ENCODE data around the gene PCDHA9.

PCDHA9 gene

DNA sequence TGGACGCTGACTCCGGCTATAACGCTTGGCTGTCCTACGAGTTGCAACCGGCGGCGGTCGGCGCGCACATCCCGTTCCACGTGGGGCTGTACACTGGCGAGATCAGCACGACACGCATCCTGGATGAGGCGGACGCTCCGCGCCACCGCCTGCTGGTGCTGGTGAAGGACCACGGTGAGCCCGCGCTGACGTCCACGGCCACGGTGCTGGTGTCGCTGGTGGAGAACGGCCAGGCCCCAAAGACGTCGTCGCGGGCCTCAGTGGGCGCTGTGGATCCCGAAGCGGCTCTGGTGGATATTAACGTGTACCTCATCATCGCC lies 29.0 kb downstream of the PCDHA9 start:
- no peaks in the 10 kb centered on the region for H4K20me1 ChIP-seq (ENCODE audit: insufficient read depth, low read length)
- H3K9ac ChIP-seq (ENCODE audit: low read length), result no peak overlapping the region
- no peak overlapping the region for H3K4me3 ChIP-seq (ENCODE audit: low read depth, low read length, poor library complexity, severe bottlenecking)
- TF ChIP-seq, protein P1, sequence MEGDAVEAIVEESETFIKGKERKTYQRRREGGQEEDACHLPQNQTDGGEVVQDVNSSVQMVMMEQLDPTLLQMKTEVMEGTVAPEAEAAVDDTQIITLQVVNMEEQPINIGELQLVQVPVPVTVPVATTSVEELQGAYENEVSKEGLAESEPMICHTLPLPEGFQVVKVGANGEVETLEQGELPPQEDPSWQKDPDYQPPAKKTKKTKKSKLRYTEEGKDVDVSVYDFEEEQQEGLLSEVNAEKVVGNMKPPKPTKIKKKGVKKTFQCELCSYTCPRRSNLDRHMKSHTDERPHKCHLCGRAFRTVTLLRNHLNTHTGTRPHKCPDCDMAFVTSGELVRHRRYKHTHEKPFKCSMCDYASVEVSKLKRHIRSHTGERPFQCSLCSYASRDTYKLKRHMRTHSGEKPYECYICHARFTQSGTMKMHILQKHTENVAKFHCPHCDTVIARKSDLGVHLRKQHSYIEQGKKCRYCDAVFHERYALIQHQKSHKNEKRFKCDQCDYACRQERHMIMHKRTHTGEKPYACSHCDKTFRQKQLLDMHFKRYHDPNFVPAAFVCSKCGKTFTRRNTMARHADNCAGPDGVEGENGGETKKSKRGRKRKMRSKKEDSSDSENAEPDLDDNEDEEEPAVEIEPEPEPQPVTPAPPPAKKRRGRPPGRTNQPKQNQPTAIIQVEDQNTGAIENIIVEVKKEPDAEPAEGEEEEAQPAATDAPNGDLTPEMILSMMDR (IDR thresholded peaks at IDR 0.05; ENCODE audit: low read length), result no peak
- TF ChIP-seq EZH2 (IDR thresholded peaks at IDR 0.05; ENCODE audit: borderline replicate concordance, low read length), result no peak
- no peak overlapping the region for H3K27ac ChIP-seq (ENCODE audit: low read depth, low read length, poor library complexity, severe bottlenecking)
- H3F3A ChIP-seq (ENCODE audit: insufficient read depth, low read length), result no peaks in the 10 kb centered on the region
- no peaks in the 10 kb centered on the region for H3K9me3 ChIP-seq (ENCODE audit: low read length)
- no peak overlapping the region for H3K4me2 ChIP-seq (ENCODE audit: low read length)
- H3K79me2 ChIP-seq (ENCODE audit: insufficient read depth, low read length), result no peaks in the 10 kb centered on the region
- H2AFZ ChIP-seq (ENCODE audit: low read length), result no peak overlapping the region
- H3K27me3 ChIP-seq (ENCODE audit: insufficient read depth, low read length), result no peaks in the 10 kb centered on the region
- no peaks in the 10 kb centered on the region for H3K4me1 ChIP-seq (ENCODE audit: insufficient read depth, low read length, severe bottlenecking)
- H3K9me2 ChIP-seq (ENCODE audit: low read depth, low read length), result no peaks in the 10 kb centered on the region
- H3K36me3 ChIP-seq (ENCODE audit: insufficient read depth, low read length), result no peaks in the 10 kb centered on the region

DNA sequence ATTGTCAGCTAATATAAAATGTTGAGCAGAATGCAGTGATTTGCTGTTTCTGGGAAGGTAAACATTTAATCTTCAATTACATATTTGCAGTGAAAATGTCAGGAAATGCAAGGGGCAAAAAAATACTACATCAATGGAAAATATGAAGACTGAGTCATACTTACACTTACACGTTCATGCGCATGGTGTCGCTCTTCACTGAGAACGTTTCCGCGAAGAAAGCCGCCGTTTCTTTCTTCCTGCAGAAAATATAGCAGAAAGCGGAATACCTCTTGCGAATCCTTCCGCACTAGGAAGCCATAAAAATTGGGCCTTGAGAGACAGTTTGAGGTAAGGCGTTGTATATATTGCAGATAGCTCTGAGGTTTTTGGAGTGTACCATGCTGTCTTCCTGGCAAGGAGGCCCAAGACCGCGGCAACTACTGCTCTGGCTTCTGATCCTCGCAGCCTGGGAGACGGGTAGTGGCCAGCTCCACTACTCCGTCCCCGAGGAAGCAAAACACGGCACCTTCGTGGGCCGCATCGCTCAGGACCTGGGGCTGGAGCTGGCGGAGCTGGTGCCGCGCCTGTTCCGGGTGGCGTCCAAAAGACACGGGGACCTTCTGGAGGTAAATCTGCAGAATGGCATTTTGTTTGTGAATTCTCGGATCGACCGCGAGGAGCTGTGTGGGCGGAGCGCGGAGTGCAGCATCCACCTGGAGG lies 33.9 kb downstream of the PCDHA9 start, which contains the start of gene PCDHA13:
Gene PCDHA13, plus strand, starts transcription at position 236 of the 702 bp plus-strand sequence. Its CDS starts 145 bp downstream, at position 381.
- Histone ChIP-seq H3K27me3 (ENCODE audit: insufficient read depth, low read length) (no peaks in the 10 kb centered on the region), H3K27ac (ENCODE audit: low read depth, low read length, poor library complexity, severe bottlenecking) (no peak within 1 kb of the TSS), H3K79me2 (ENCODE audit: insufficient read depth, low read length) (no peaks in the 10 kb centered on the region), H3K9me3 (ENCODE audit: low read length) (no peaks in the 10 kb centered on the region), H3K36me3 (ENCODE audit: insufficient read depth, low read length) (no peaks in the 10 kb centered on the region), H3K4me3 (ENCODE audit: low read depth, low read length, poor library complexity, severe bottlenecking) (no peak within 1 kb of the TSS), H2AFZ (ENCODE audit: low read length) (no peak within 1 kb of the TSS), H3K4me2 (ENCODE audit: low read length) (no peak within 1 kb of the TSS), H3K9ac (ENCODE audit: low read length) (no peak within 1 kb of the TSS), H4K20me1 (ENCODE audit: insufficient read depth, low read length) (no peaks in the 10 kb centered on the region), H3F3A (ENCODE audit: insufficient read depth, low read length) (no peaks in the 10 kb centered on the region), H3K4me1 (ENCODE audit: insufficient read depth, low read length, severe bottlenecking) (no peaks in the 10 kb centered on the region), H3K9me2 (ENCODE audit: low read depth, low read length) (no peaks in the 10 kb centered on the region)
- TF ChIP-seq, protein P1 (IDR thresholded peaks at IDR 0.05; ENCODE audit: low read length), result no peak
- TF ChIP-seq EZH2 (IDR thresholded peaks at IDR 0.05; ENCODE audit: borderline replicate concordance, low read length), result no peak

DNA sequence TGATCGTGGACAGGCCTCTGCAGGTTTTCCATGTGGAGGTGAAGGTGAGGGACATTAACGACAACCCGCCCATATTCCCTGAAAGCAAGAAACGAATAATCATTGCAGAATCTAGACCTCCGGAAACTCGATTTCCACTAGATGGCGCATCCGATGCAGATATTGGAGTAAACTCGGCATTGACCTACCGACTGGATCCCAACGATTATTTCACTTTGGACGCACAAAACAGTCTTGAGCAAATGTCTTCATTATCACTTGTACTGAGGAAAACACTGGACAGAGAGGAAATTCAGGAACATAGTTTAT lies 34.4 kb downstream of the PCDHA9 start:
- no peak overlapping the region for H3K9ac ChIP-seq (ENCODE audit: low read length)
- no peak overlapping the region for H3K4me3 ChIP-seq (ENCODE audit: low read depth, low read length, poor library complexity, severe bottlenecking)
- H3K9me3 ChIP-seq (ENCODE audit: low read length), result no peaks in the 10 kb centered on the region
- no peaks in the 10 kb centered on the region for H3F3A ChIP-seq (ENCODE audit: insufficient read depth, low read length)
- no peaks in the 10 kb centered on the region for H3K27me3 ChIP-seq (ENCODE audit: insufficient read depth, low read length)
- H3K4me1 ChIP-seq (ENCODE audit: insufficient read depth, low read length, severe bottlenecking), result no peaks in the 10 kb centered on the region
- no peak overlapping the region for H2AFZ ChIP-seq (ENCODE audit: low read length)
- no peaks in the 10 kb centered on the region for H3K9me2 ChIP-seq (ENCODE audit: low read depth, low read length)
- TF ChIP-seq, protein P1 (IDR thresholded peaks at IDR 0.05; ENCODE audit: low read length), result peak; percentile 22; the same call in 1 of the 2 replicates
- TF ChIP-seq EZH2 (IDR thresholded peaks at IDR 0.05; ENCODE audit: borderline replicate concordance, low read length), result no peak
- no peak overlapping the region for H3K4me2 ChIP-seq (ENCODE audit: low read length)
- H3K27ac ChIP-seq (ENCODE audit: low read depth, low read length, poor library complexity, severe bottlenecking), result no peak overlapping the region
- H3K36me3 ChIP-seq (ENCODE audit: insufficient read depth, low read length), result no peaks in the 10 kb centered on the region
- no peaks in the 10 kb centered on the region for H3K79me2 ChIP-seq (ENCODE audit: insufficient read depth, low read length)
- H4K20me1 ChIP-seq (ENCODE audit: insufficient read depth, low read length), result no peaks in the 10 kb centered on the region

All from OCI-LY1 (cell line).